Panc1 (cell line): ENCODE data around the gene CUTA. TPM values are rescaled to one million over a fixed set of nuclear protein-coding genes. Genes with fewer than 3 reads are reported as not detected.

Experiments used
- ATAC-seq: fragments of 200-7000 bp; cut with Tn5 transposase; 2 replicates; pipeline ENCODE4 v1.9.1; 2020; ENCODE audit warnings: mild to moderate bottlenecking, moderate library complexity
- BruUV-seq: library from RNA; stranded (reverse); fragments of 400-500 nt; replicated peaks from 2 replicates; lab custom pipeline; 2021; lab: Mats Ljungman, UMichigan
- CTCF ChIA-PET: fragments of 300-600 bp; sonication (Branson Sonifier 250); formaldehyde crosslinking; loops from one replicate; lab custom pipeline; 2022; ENCODE audit warnings: antibody characterized with exemption; lab: Charles Lee
- POLR2A ChIA-PET: fragments of 300-600 bp; sonication (Branson Sonifier 250); formaldehyde crosslinking; loops from one replicate; lab custom pipeline; 2022; ENCODE audit warnings: antibody characterized with exemption; lab: Charles Lee
- DNase-seq: peaks from one replicate; pipeline ENCODE4 v3.0.0-alpha.2; 2010; ENCODE audit warnings: low read depth, low spot score
- H3K27ac ChIP-seq: 2 replicates; pipeline ENCODE4 v1.5.1; 2011; ENCODE audit warnings: mild to moderate bottlenecking, low read length, inconsistent platforms
- H3K27me3 ChIP-seq: fragments of 200-500 bp; sonication (Bioruptor generic); 2 replicates; pipeline ENCODE4 v1.6.0; 2014; ENCODE audit warnings: low read length, inconsistent platforms; ENCODE audit not compliant: control insufficient read depth, insufficient read depth
- H3K36me3 ChIP-seq: fragments of 200-500 bp; sonication (Bioruptor generic); 2 replicates; pipeline ENCODE4 v1.5.1; 2014; ENCODE audit warnings: inconsistent platforms, mild to moderate bottlenecking, low read length, moderate library complexity; ENCODE audit not compliant: control insufficient read depth, insufficient read depth
- H3K4me1 ChIP-seq: 2 replicates; pipeline ENCODE4 v1.5.1; 2011; ENCODE audit warnings: inconsistent platforms, mild to moderate bottlenecking, low read length, moderate library complexity; ENCODE audit not compliant: control insufficient read depth, insufficient read depth
- H3K4me3 ChIP-seq, 2 experiments: 2 replicates each; pipeline ENCODE4 v1.5.1; 2011 to 2012; ENCODE audit warnings: low read depth in 2 of 2, low read length in 2 of 2, mild to moderate bottlenecking in 2 of 2, inconsistent platforms in 1 of 2, moderate library complexity in 1 of 2
- H3K9me3 ChIP-seq: fragments of 200-500 bp; sonication (Bioruptor generic); 2 replicates; pipeline ENCODE4 v1.5.1; 2014; ENCODE audit warnings: low read depth, mild to moderate bottlenecking, inconsistent platforms, low read length, moderate library complexity; ENCODE audit not compliant: control insufficient read depth, insufficient read depth
- POLR2AphosphoS5 ChIP-seq: IDR thresholded peaks from 2 replicates; pipeline ENCODE4 v1.6.1; 2012; ENCODE audit warnings: mild to moderate bottlenecking, low read depth, low read length, moderate library complexity
- SIN3A ChIP-seq: IDR thresholded peaks from 2 replicates; pipeline ENCODE4 v1.6.1; 2012; ENCODE audit warnings: low read depth, mild to moderate bottlenecking, low read length, moderate library complexity, borderline replicate concordance; ENCODE audit not compliant: insufficient read depth
- TCF7L2 ChIP-seq: IDR thresholded peaks from 2 replicates; pipeline ENCODE4 v1.6.1; 2011; ENCODE audit warnings: mild to moderate bottlenecking, low read depth, low read length, inconsistent platforms
- in situ Hi-C: cut with HindIII; loops from 2 replicates; pipeline ENCODE4 v1.10.0; 2016; ENCODE audit warnings: low sequenced_read_pairs, low pct_unique_long_range_greater_than_20kb
- intact Hi-C: fragments of 100-400 bp; cut with micrococcal nuclease; formaldehyde crosslinking; loops from one replicate; pipeline ENCODE4 v1.10.0; 2022; ENCODE audit not compliant: unreplicated experiment
- total RNA-seq: library from RNA; stranded (reverse); gene quantifications from one replicate; pipeline ENCODE4 v1.2.1, GENCODE V29; 2021; ENCODE audit not compliant: unreplicated experiment
- TF ChIP-seq, protein P1 (sequence below), 2 experiments: IDR thresholded peaks; 2 replicates each; pipeline ENCODE4 v1.6.1; 2011 to 2012; ENCODE audit warnings: low read depth in 2 of 2, control low read depth in 1 of 2, low read length in 1 of 2, mild to moderate bottlenecking in 1 of 2, moderate library complexity in 1 of 2; ENCODE audit not compliant: insufficient read depth in 1 of 2
- TF ChIP-seq, protein P2 (sequence below): fragments of 450-650 bp; IDR thresholded peaks from 2 replicates; pipeline ENCODE4 v1.5.1; 2017; ENCODE audit warnings: mild to moderate bottlenecking

The CUTA gene
- total RNA-seq, 1 experiment from 2014 or later = 338 TPM

DNA sequence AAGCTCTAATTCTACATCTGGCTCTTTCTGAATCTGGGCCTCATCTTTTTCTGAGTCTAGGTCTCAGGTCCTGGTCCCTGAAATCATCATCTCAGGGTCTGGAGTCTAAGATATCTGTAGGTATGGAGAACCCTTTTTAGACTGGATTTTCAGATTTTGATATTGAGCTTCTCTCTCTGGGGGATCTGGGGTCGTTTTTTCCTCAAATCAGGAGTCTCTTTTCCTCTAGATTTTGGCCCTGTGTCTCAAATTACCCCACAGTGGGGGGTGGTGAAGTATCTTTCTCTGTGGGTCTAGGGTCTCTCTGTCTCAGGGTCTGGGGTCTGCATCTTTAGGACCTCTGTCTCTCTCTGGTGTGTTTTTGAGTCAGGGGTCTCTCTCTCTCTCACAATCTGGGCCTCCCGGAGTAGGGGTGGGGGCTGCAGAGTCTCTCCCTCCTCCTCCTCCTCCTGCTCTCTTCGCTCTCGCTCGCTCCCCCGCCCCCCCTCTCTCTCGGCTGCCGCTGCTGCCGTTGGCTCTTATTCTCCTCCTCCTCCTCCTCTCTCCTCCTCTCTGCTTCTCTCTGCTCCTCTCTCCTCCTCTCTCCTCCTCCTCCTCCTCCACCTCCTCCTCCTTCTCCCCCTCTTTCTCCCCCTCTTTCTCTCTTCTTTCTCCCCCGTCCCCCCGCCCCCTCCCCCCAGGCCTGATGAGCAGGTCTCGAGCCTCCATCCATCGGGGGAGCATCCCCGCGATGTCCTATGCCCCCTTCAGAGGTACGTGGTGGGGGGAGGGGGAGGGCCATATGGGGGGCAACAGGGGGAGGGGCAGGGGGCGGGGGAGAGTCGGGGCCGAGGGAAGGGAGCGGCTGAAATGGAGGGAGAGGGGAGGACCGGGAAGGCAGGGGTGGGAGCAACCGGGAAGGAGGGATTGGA lies 1.9 kb upstream of the CUTA start, which contains the start of gene SYNGAP1:
SYNGAP1 (plus strand) TSS at position 486 of the 911 bp plus-strand sequence; CDS start at position 686, 200 bp downstream.
- Histone ChIP-seq H3K4me1 (peaks cover 38% of the 10 kb centered on the region), H3K4me3 (peak within 1 kb of the TSS; percentile 22 to 65), H3K9me3 (no peaks in the 10 kb centered on the region), H3K27ac (peak within 1 kb of the TSS; percentile 99), H3K36me3 (no peaks in the 10 kb centered on the region; the same call in none of the 2 replicates), H3K27me3 (no peaks in the 10 kb centered on the region)
- no peak for DNase-seq
- intact Hi-C loops (no loop called here), in situ Hi-C loops (no loop called here)
- BruUV-seq = no TSS peak
- TF ChIP-seq, protein P1, sequence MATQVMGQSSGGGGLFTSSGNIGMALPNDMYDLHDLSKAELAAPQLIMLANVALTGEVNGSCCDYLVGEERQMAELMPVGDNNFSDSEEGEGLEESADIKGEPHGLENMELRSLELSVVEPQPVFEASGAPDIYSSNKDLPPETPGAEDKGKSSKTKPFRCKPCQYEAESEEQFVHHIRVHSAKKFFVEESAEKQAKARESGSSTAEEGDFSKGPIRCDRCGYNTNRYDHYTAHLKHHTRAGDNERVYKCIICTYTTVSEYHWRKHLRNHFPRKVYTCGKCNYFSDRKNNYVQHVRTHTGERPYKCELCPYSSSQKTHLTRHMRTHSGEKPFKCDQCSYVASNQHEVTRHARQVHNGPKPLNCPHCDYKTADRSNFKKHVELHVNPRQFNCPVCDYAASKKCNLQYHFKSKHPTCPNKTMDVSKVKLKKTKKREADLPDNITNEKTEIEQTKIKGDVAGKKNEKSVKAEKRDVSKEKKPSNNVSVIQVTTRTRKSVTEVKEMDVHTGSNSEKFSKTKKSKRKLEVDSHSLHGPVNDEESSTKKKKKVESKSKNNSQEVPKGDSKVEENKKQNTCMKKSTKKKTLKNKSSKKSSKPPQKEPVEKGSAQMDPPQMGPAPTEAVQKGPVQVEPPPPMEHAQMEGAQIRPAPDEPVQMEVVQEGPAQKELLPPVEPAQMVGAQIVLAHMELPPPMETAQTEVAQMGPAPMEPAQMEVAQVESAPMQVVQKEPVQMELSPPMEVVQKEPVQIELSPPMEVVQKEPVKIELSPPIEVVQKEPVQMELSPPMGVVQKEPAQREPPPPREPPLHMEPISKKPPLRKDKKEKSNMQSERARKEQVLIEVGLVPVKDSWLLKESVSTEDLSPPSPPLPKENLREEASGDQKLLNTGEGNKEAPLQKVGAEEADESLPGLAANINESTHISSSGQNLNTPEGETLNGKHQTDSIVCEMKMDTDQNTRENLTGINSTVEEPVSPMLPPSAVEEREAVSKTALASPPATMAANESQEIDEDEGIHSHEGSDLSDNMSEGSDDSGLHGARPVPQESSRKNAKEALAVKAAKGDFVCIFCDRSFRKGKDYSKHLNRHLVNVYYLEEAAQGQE (IDR thresholded peaks at IDR 0.05; ENCODE audit: insufficient read depth in 1 of 2, low read depth in 2 of 2, low read length in 1 of 2) = no peak
- TF ChIP-seq POLR2AphosphoS5 (no peak), TCF7L2 (no peak), SIN3A (no peak)
- TF ChIP-seq, protein P2, sequence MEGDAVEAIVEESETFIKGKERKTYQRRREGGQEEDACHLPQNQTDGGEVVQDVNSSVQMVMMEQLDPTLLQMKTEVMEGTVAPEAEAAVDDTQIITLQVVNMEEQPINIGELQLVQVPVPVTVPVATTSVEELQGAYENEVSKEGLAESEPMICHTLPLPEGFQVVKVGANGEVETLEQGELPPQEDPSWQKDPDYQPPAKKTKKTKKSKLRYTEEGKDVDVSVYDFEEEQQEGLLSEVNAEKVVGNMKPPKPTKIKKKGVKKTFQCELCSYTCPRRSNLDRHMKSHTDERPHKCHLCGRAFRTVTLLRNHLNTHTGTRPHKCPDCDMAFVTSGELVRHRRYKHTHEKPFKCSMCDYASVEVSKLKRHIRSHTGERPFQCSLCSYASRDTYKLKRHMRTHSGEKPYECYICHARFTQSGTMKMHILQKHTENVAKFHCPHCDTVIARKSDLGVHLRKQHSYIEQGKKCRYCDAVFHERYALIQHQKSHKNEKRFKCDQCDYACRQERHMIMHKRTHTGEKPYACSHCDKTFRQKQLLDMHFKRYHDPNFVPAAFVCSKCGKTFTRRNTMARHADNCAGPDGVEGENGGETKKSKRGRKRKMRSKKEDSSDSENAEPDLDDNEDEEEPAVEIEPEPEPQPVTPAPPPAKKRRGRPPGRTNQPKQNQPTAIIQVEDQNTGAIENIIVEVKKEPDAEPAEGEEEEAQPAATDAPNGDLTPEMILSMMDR = no peak
- no peak for ATAC-seq
- ChIA-PET CTCF (no interaction called here), POLR2A (interaction anchor here (0.6 kb wide), 1 partner anchor 102 kb away, joined by 3 read pairs; the partner anchor contains the start of gene ZBTB22)

DNA sequence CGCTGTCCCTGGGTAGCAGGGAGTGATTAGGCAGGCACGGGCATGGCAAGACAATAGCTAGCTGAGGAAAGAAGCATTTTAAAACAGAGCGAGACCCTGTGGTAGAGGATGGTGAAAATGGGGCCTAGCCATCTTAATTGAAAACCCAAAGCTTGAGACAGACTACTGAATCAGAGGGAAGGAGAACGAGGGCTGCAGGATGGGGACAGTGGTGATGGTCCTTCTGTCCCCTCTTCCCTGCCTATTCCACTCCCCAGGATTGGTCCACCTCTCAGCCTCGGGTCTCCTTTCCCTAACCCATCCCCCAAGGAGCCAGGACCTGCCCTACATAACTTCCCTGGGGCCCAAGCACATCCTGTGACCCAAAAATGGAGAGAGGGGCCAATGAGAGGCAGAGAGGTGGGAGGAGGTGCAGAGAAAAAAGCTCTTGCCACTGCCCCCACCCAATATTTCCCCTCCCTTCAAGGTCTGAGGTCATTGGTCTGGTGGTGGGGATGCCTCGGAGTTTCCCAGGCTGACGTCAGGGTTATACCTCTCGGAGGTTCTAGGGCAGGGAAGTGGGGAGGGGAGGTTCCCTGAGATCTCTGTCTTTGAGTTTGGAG lies 884 bp upstream of the CUTA start:
- ChIA-PET POLR2A (interaction anchor here (0.6 kb wide), 1 partner anchor 101 kb away, joined by 3 read pairs; the partner anchor contains the start of gene ZBTB22), CTCF (interaction anchor here (1.0 kb wide), 1 partner anchor 8 kb away, joined by 11 read pairs; no protein-coding TSS in a partner anchor)
- Histone ChIP-seq H3K27ac (peak overlapping the region; percentile 99), H3K27me3 (no peaks in the 10 kb centered on the region), H3K36me3 (peaks cover 2% of the 10 kb centered on the region), H3K9me3 (no peaks in the 10 kb centered on the region), H3K4me3 (peak overlapping the region; percentile 59 to 86), H3K4me1 (peaks cover 45% of the 10 kb centered on the region)
- in situ Hi-C loops (no loop called here), intact Hi-C loops (no loop called here)
- DNase-seq (no peak), ATAC-seq (no peak)
- TF ChIP-seq TCF7L2 (no peak), SIN3A (no peak)
- TF ChIP-seq, protein P2 = peak; percentile 17
- TSS peak; percentile 67 for BruUV-seq
